Esophagus muscularis mucosa (tissue), 3 donors: ENCODE data around the gene OR2V2.

Experiments
- CTCF ChIP-seq, 3 experiments: fragments of 200-600 bp in 2 of 3; fragments of 450-650 bp in 1 of 3; sonication (generic) in 2 of 3; IDR thresholded peaks; one replicate each; pipeline ENCODE4 v1.5.1; 2017 to 2019; ENCODE audit warnings: antibody characterized with exemption in 3 of 3, mild to moderate bottlenecking in 2 of 3, moderate library complexity in 1 of 3
- POLR2A ChIP-seq: fragments of 450-650 bp; IDR thresholded peaks from one replicate; pipeline ENCODE4 v1.6.1; 2017; ENCODE audit warnings: antibody characterized with exemption, moderate library complexity, mild to moderate bottlenecking, low read depth
- POLR2AphosphoS5 ChIP-seq, 2 donors: sonication (generic); formaldehyde crosslinking; IDR thresholded peaks; one replicate each; pipeline ENCODE4 v1.6.1; 2017; ENCODE audit warnings: antibody characterized with exemption in 2 of 2

DNA sequence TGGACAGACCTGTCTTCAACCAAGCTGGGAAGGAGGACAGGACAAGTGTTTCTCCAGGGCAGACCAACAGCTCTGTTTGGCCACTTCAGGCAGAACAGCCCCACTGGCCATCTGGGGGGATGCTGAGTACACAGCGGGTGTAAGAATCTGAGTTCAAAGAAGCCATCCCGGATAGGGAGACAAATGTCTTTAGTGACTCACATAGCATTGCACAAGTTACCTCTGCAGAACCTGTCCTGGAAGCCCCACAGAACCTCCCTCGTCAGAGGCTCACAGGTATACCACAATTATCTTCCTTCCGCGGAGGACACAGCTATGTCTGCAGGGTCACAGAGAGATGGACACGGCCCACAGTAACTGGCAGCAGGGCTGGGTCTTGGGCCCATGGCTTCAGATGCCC, 2.0 kb downstream of the OR2V2 start:
- TF ChIP-seq CTCF (IDR thresholded peaks at IDR 0.05) = no peak
- no peak for TF ChIP-seq POLR2A
- no peak for TF ChIP-seq POLR2AphosphoS5 (IDR thresholded peaks at IDR 0.05)
